GM10847 (cell line): Measurements from ENCODE around the gene WDR6.

Experiments
- POLR2A ChIP-seq: IDR thresholded peaks from 2 replicates; pipeline ENCODE4 v1.6.1; 2011; ENCODE audit not compliant: insufficient read length; ENCODE audit errors: extremely low read depth

The WDR6 gene

GRCh38 chr3:49007068-49007770 lies at the start of gene WDR6:
Gene WDR6 (plus strand): TSS chr3:49007391. CDS start chr3:49007432, 41 bp downstream.
- TF ChIP-seq POLR2A = peak; percentile 68

- TF ChIP-seq POLR2A = no peak
These were observed 46.3 kb upstream of the WDR6 start for GRCh38 chr3:48960841-48961413.

GRCh38 chr3:48962340-48962739 lies 44.9 kb upstream of the WDR6 start:
- TF ChIP-seq POLR2A = no peak

GRCh38 chr3:48962939-48963338 lies 44.3 kb upstream of the WDR6 start:
- no peak for TF ChIP-seq POLR2A

GRCh38 chr3:48963591-48963990 lies 43.6 kb upstream of the WDR6 start:
- no peak for TF ChIP-seq POLR2A

- no peak for TF ChIP-seq POLR2A
These were observed 40.8 kb upstream of the WDR6 start for GRCh38 chr3:48966367-48966766.

- TF ChIP-seq POLR2A = no peak
These were observed 40.3 kb upstream of the WDR6 start for GRCh38 chr3:48966876-48967361.

- TF ChIP-seq POLR2A = no peak
These were observed 36.6 kb upstream of the WDR6 start for GRCh38 chr3:48970586-48970985.

GRCh38 chr3:48974076-48974864 lies 32.9 kb upstream of the WDR6 start:
- no peak for TF ChIP-seq POLR2A

GRCh38 chr3:48979451-48979850 lies 27.7 kb upstream of the WDR6 start:
- TF ChIP-seq POLR2A = no peak

GRCh38 chr3:48980295-48980694 lies 26.9 kb upstream of the WDR6 start:
- no peak for TF ChIP-seq POLR2A

GRCh38 chr3:48982016-48982415 lies 25.2 kb upstream of the WDR6 start:
- TF ChIP-seq POLR2A = no peak

- TF ChIP-seq POLR2A = no peak
These were observed 24.5 kb upstream of the WDR6 start for GRCh38 chr3:48982686-48983085.

GRCh38 chr3:48983096-48983495 lies 24.1 kb upstream of the WDR6 start:
- no peak for TF ChIP-seq POLR2A

GRCh38 chr3:48984663-48985062 lies 22.5 kb upstream of the WDR6 start:
- no peak for TF ChIP-seq POLR2A

- no peak for TF ChIP-seq POLR2A
These were observed 21.3 kb upstream of the WDR6 start for GRCh38 chr3:48985831-48986376.
